Right lobe of liver (tissue), 6 donors: ENCODE measurements around the gene OR2M4. TPM values are rescaled to one million over a fixed set of nuclear protein-coding genes. Genes with fewer than 3 reads are reported as not detected.

Source experiments
- ATAC-seq, 4 donors: fragments of 200-7000 bp; cut with Tn5 transposase; one replicate each; pipeline ENCODE4 v1.9.1; 2020; ENCODE audit warnings: mild to moderate bottlenecking in 4 of 4, moderate library complexity in 4 of 4
- DNase-seq, 3 donors: peaks; one replicate each; pipeline ENCODE4 v3.0.0-alpha.2; 2020
- H3K27ac ChIP-seq, 3 donors: fragments of 200-600 bp; one replicate each; pipeline ENCODE4 v1.8.0; 2022
- H3K27me3 ChIP-seq, 2 donors: fragments of 200-600 bp; one replicate each; pipeline ENCODE4 v1.8.0; 2022
- H3K36me3 ChIP-seq, 4 donors: fragments of 200-600 bp; sonication (generic) in 1 of 4; one replicate each; pipeline versions ENCODE4 v1.5.1 to v1.8.0; 2017 to 2022; ENCODE audit warnings: control low read depth in 1 of 4
- H3K4me1 ChIP-seq, 4 donors: fragments of 200-600 bp; sonication (generic) in 1 of 4; one replicate each; pipeline versions ENCODE4 v1.5.1 to v1.8.0; 2017 to 2022; ENCODE audit warnings: control low read depth in 1 of 4
- H3K4me3 ChIP-seq, 3 donors: fragments of 200-600 bp; one replicate each; pipeline ENCODE4 v1.8.0; 2022
- H3K9me3 ChIP-seq, 4 donors: fragments of 200-600 bp; sonication (generic) in 1 of 4; one replicate each; pipeline versions ENCODE4 v1.5.1 to v1.8.0; 2017 to 2022; ENCODE audit warnings: control low read depth in 1 of 4
- CTCF ChIP-seq, 4 donors: fragments of 200-600 bp in 3 of 4; fragments of 450-650 bp in 1 of 4; IDR thresholded peaks; one replicate each; pipeline versions ENCODE4 v1.5.1 to v1.8.0; 2016 to 2022; ENCODE audit warnings: antibody characterized with exemption in 4 of 4, mild to moderate bottlenecking in 2 of 4
- POLR2A ChIP-seq: fragments of 450-650 bp; IDR thresholded peaks from one replicate; pipeline ENCODE4 v1.6.1; 2017; ENCODE audit warnings: antibody characterized with exemption, mild to moderate bottlenecking
- WGBS: methylation state at CpG from one replicate; pipeline ENCODE4 v1.1.6; 2018; ENCODE audit warnings: low coverage, low lambda C conversion rate; ENCODE audit not compliant: insufficient coverage; ENCODE audit errors: missing lambda C conversion rate; 5-methylcytosine and 5-hydroxymethylcytosine counted together
- intact Hi-C, 2 donors: fragments of 100-400 bp; cut with DNase I; formaldehyde crosslinking; loops; one replicate each; pipeline versions ENCODE4 v1.11.2 to v1.14.1; 2022
- long read RNA-seq: library from polyadenylated mRNA; unstranded; transcript quantifications from one replicate; pipeline ENCODE4 v2.0.0, GENCODE V29; 2019
- total RNA-seq, 6 experiments: library from RNA; depleted of rRNA in 2 of 6; stranded (reverse); fragments of >200 nt in 2 of 6; fragmentation: NEBNext Ultra II Directional in 3 of 6; extraction: Animal tissue kit (Norgen Biotek cat#: 25700) in 3 of 6; gene quantifications; one replicate each; pipeline versions ENCODE4 v1.1.0 to v1.2.4, GENCODE V29; 2016 to 2023
- donor health status: DM: no; HTN: yes; CAD: no.
- donor health status: DM: no; HTN: no; CAD: no.
- donor health status: DM: no; HTN: no; CAD: no.
- donor health status: DM: no; HTN: yes; CAD: no.
- donor health status: DM: no; HTN: yes; CAD: no.

The OR2M4 gene
- not detected for total RNA-seq
- long read RNA-seq = 0 reads

DNA sequence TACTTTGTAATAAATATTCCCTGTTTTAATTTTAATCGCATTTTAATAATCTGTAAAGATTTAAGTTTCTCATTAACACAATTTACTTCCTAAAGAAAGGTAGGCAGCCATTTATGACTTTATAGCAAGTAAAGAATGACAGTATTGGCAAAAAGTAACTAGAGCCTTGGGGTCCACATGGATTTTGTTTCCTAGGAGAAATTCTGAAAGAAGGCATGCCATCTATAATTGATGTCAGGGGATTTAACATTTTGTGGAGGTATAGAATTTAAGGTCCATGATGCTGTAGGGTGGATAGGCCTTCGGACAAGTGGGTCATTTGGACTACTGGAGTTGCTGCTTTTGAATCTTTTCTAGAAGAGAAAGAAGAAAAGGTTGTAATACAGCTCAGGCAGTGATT is at the start of gene OR2M4:
TSS of gene OR2M4 (plus strand) at position 301 of the 400 bp plus-strand sequence. CDS start 7,512 bp downstream, outside the sequence.
- no peak for TF ChIP-seq POLR2A
- TF ChIP-seq CTCF (IDR thresholded peaks at IDR 0.05) = no peak
- no peaks in the 10 kb centered on the region for H3K27me3 ChIP-seq
- WGBS = 26% methylated on average over 2 of the region's 2 CpGs
- intact Hi-C loops = no loop called here
- no peaks in the 10 kb centered on the region for H3K36me3 ChIP-seq
- no peak within 1 kb of the TSS for H3K4me3 ChIP-seq
- DNase-seq (no peak), ATAC-seq (no peak)
- H3K27ac ChIP-seq = no peak within 1 kb of the TSS
- H3K9me3 ChIP-seq = no peaks in the 10 kb centered on the region
- H3K4me1 ChIP-seq = no peaks in the 10 kb centered on the region

- intact Hi-C loops = no loop called here
- no peaks in the 10 kb centered on the region for H3K27me3 ChIP-seq
- H3K9me3 ChIP-seq = no peaks in the 10 kb centered on the region
- no peak overlapping the region for H3K4me3 ChIP-seq
- DNase-seq (no peak), ATAC-seq (no peak)
- 45% methylated on average over 7 of the region's 7 CpGs for WGBS
- H3K4me1 ChIP-seq = no peaks in the 10 kb centered on the region
- no peak overlapping the region for H3K27ac ChIP-seq
- no peak for TF ChIP-seq CTCF (IDR thresholded peaks at IDR 0.05)
- TF ChIP-seq POLR2A = no peak
- no peaks in the 10 kb centered on the region for H3K36me3 ChIP-seq
These were observed 47.2 kb upstream of the OR2M4 start for GRCh38 chr1:248183996-248184395.

- WGBS = 18% methylated on average over 2 of the region's 3 CpGs
- H3K4me3 ChIP-seq = no peak overlapping the region
- TF ChIP-seq CTCF (IDR thresholded peaks at IDR 0.05) (no peak), POLR2A (no peak)
- ATAC-seq (no peak), DNase-seq (no peak)
- H3K27ac ChIP-seq = no peak overlapping the region
- H3K9me3 ChIP-seq = no peaks in the 10 kb centered on the region
- H3K27me3 ChIP-seq = no peaks in the 10 kb centered on the region
- no peaks in the 10 kb centered on the region for H3K36me3 ChIP-seq
- H3K4me1 ChIP-seq = no peaks in the 10 kb centered on the region
- intact Hi-C loops = no loop called here
These were observed 43.9 kb upstream of the OR2M4 start for GRCh38 chr1:248187363-248187762.

DNA sequence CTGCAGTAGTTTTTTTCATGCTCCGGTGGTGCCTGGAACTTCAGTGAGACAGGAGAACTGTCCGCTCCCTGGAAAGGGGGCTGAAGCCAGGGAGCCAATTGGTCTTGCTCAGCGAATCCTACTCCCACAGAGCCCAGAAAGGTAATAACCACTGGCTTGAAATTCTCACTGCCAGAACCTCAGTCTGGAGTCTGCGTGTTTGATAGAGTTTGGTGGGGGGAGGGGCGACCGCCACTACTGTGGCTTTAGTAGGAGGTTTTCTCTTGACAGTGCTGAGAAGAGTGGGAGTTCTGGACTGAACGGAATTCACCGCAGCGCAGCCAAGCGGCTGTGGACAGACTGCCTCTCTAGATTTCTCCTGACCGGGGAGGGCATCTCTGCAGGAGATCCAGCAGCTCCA is 42.2 kb upstream of the OR2M4 start:
- intact Hi-C loops = no loop called here
- 31% methylated on average over 7 of the region's 11 CpGs for WGBS
- TF ChIP-seq CTCF (IDR thresholded peaks at IDR 0.05) = no peak
- TF ChIP-seq POLR2A = no peak
- DNase-seq (no peak), ATAC-seq (no peak)
- H3K36me3 ChIP-seq = no peaks in the 10 kb centered on the region
- H3K27me3 ChIP-seq = no peaks in the 10 kb centered on the region
- no peaks in the 10 kb centered on the region for H3K4me1 ChIP-seq
- no peak overlapping the region for H3K4me3 ChIP-seq
- H3K9me3 ChIP-seq = no peaks in the 10 kb centered on the region
- H3K27ac ChIP-seq = no peak overlapping the region

DNA sequence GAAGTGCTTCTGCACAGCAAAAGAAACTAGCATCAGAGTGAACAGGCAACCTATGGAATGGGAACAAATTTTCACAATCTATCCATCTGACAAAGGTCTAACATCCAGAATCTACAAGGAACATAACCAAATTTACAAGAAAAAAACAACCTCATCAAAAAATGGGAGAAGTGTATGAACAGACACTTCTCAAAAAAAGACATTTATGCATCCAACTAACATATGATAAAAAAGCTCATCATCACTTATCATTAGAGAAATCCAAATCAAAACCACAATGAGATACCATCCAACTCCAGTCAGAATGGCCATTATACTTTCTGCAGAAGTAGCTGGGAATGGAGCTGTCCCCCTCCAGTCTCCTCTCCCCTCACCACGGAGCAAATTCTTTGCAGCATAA is 37.1 kb upstream of the OR2M4 start:
- Histone ChIP-seq H3K27me3 (no peaks in the 10 kb centered on the region), H3K27ac (no peak overlapping the region), H3K36me3 (no peaks in the 10 kb centered on the region), H3K4me1 (no peaks in the 10 kb centered on the region), H3K4me3 (no peak overlapping the region), H3K9me3 (no peaks in the 10 kb centered on the region)
- intact Hi-C loops = no loop called here
- DNase-seq = no peak
- ATAC-seq = no peak
- WGBS = 11% methylated on average over 1 of the region's 1 CpG
- TF ChIP-seq CTCF (IDR thresholded peaks at IDR 0.05) (no peak), POLR2A (no peak)
